SKM-1 (cell line): ENCODE measurements around the gene FMN2.
"Not testable (repeated sequence)": the region's sequence is repeated elsewhere in the genome, so short reads cannot be mapped to it uniquely, and the experiment has no call there.

Experiments
- DNase-seq: peaks from one replicate; lab custom pipeline; 2025; ENCODE audit not compliant: unreplicated experiment; lab: John Stamatoyannopoulos, UW

Gene FMN2

DNA sequence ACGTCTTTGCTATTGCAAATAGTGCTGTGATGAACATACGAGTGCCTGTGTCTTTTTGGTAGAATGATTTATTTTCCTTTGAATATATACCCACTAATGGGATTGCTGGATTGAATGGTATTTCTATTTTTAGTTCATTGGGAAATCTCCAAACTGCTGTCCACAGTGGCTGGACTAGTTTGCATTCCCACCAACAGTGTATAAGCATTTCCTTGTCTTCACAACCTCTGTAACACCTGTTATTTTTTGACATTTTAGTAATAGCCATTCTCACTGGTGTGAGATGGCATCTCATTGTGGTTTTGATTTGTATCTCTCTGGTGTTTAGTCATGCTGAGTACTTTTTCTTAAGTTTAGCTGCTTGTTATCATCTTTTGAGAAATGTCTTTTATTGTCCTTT, 215.0 kb downstream of the FMN2 start:
- no peak for DNase-seq

GRCh38 chr1:240308096-240308495, 216.4 kb downstream of the FMN2 start:
- DNase-seq: no peak

- DNase-seq: no peak
These were observed 218.1 kb downstream of the FMN2 start for GRCh38 chr1:240309769-240310168.

GRCh38 chr1:240310226-240310925, 218.7 kb downstream of the FMN2 start:
- DNase-seq: no peak

GRCh38 chr1:240312872-240313271, 221.2 kb downstream of the FMN2 start:
- DNase-seq: peak; percentile 97

GRCh38 chr1:240314845-240315801, 223.4 kb downstream of the FMN2 start:
- no peak for DNase-seq

- DNase-seq: no peak
These were observed 228.3 kb downstream of the FMN2 start for GRCh38 chr1:240319998-240320397.

- DNase-seq: no peak
These were observed 229.0 kb downstream of the FMN2 start for GRCh38 chr1:240320659-240321058.

- DNase-seq: no peak
These were observed 231.3 kb downstream of the FMN2 start for GRCh38 chr1:240322943-240323342.

DNA sequence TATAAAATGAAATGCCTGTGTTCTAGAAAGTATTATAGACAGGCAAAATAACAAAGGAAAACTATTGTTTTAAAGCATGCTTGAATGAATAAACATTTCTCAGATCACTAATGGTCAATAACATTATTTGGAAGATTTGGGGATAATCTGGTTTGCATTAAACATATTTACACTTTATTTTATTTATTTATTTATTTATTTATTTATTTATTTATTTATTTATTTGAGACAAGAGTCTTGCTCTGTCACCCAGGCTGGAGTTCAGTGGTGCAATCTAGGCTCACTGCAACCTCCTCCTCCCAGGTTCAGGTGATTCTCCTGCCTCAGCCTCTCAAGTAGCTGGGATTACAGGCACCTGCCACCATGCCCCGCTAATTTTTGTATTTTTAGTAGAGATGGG, 236.7 kb downstream of the FMN2 start:
- DNase-seq: not testable (repeated sequence)

DNA sequence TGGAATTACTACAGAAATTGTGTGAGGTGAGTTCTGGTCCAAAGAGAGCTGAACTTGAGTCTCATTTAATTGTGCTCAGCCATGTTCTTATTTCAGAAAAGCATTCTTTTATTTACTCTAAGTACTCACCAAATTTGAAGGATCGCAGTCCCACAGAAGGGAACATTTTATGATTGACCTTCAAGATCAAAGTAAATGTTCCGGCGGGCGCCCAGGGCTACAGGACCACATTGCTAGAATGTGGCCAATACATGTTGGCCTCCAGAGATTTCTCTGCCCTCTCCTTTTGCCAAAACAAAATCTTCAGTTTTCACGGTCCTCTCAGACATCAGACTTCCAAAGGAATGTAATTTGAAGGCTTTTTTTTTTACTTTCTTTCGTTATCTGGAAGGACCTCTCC, 237.8 kb downstream of the FMN2 start:
- DNase-seq: no peak

GRCh38 chr1:240332672-240333071, 241.0 kb downstream of the FMN2 start:
- no peak for DNase-seq

- DNase-seq: no peak
These were observed 246.1 kb downstream of the FMN2 start for GRCh38 chr1:240337781-240338180.

DNA sequence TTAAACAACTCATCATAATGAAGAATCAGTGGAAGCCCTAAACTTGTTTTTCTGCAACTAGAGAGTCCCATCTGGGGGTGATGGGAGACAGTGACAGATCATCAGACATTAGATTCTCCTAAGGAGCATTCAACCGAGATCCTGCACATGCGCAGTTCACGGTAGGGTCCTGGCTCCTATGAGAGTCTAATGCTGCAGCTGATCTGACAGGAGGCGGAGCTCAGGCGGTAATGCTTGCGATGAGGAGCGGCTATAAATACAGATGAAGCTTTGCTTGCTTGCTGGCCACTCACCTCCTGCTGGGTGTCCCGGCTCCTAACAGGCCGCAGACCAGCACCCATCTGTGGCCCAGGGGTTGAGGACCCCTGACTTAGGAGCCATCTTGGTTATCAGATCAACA, 247.2 kb downstream of the FMN2 start:
- DNase-seq: no peak

- no peak for DNase-seq
These were observed 249.9 kb downstream of the FMN2 start for GRCh38 chr1:240341365-240342250.

GRCh38 chr1:240342251-240342625, 250.6 kb downstream of the FMN2 start:
- DNase-seq: no peak

DNA sequence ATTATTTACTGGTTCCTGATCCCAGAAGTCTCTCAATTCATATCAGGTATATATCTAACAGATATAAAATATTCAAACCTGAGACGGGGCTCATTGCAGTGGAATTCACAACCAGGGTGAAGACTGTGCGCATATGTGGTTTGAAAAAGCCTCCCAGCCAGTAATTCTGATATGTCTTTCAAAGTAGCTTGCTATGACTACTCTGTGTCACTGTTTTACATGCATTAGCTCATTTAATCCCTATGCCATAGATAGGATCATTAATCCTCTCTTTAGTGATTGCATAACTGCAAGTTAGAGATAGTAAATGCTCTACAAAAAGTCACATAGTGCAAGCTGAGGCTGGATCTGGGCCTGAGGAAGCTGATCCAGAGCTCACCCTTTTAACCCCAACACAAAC, 251.4 kb downstream of the FMN2 start:
- DNase-seq: no peak

GRCh38 chr1:240343966-240344365, 252.3 kb downstream of the FMN2 start:
- no peak for DNase-seq

DNA sequence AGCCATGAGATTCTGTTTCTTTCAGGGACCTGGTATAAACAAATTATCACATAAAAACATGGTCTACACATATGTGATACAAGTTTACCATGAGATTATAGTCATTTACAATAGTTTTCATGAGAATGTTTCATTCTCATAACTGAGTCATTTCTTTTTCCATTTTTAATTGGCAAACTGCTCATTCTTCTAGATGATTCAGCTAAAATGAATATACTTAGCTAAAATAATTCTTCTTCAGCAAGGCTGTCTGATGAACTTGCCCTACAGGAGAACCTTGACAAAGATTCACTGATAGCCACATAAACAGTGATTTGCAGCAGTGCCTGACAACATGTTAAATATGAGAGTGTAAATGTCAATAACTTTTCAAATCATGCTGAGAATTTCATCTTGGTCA, 253.2 kb downstream of the FMN2 start:
- no peak for DNase-seq

- no peak for DNase-seq
These were observed 258.0 kb downstream of the FMN2 start for GRCh38 chr1:240349695-240350094.

DNA sequence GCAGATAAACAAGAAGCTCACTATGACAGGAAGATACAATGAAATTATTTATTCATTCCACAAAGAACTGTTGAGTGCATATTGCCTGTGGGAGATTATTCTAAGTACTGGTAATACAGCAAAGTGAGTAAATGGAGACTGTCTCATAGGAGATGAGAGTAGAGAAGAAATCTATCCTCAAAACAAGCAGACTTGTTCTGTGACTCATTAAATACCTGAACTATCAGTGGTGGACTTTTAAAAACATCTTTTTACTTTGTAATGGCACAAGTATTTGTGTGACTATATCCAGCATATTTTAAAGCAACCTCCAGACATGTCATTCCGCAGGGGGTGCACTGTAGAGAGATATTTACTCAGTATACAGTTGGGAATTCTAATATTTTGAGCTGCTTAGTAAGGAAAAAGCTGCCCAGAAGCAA, 259.2 kb downstream of the FMN2 start:
- DNase-seq: no peak
